A549 (cell line): ENCODE data around the gene CINP. TPM values are rescaled to one million over a fixed set of nuclear protein-coding genes. Genes with fewer than 3 reads are reported as not detected.

ENCODE experiments used
- ATOH8 ChIP-seq: fragments of 250-450 bp; sonication (Bioruptor Pico); IDR thresholded peaks from 2 replicates; pipeline ENCODE4 v1.5.0; 2020; ENCODE audit warnings: low read depth, mild to moderate bottlenecking, moderate library complexity
- BCL3 ChIP-seq: fragments of >200 bp; sonication (Bioruptor Twin); formaldehyde crosslinking; IDR thresholded peaks from 3 replicates; pipeline ENCODE4 v1.6.1; 2016
- BHLHE40 ChIP-seq: IDR thresholded peaks from 2 replicates; pipeline ENCODE4 v1.6.1; 2012; ENCODE audit warnings: low read depth, low read length, inconsistent platforms
- CBX2 ChIP-seq: fragments of 200-600 bp; sonication (generic); IDR thresholded peaks from 2 replicates; pipeline ENCODE4 v1.6.1; 2016; ENCODE audit warnings: low read depth, mild to moderate bottlenecking, borderline replicate concordance
- CBX8 ChIP-seq: fragments of 200-600 bp; sonication (generic); IDR thresholded peaks from 2 replicates; pipeline ENCODE4 v1.6.1; 2016
- CHD2 ChIP-seq: fragments of 150-350 bp; IDR thresholded peaks from 2 replicates; pipeline ENCODE4 v1.6.1; 2014; ENCODE audit warnings: low read length; ENCODE audit not compliant: partially characterized antibody
- CTCF ChIP-seq: fragments of >200 bp; sonication (Bioruptor Twin); formaldehyde crosslinking; IDR thresholded peaks from 3 replicates; pipeline ENCODE4 v1.5.1; 2016
- EP300 ChIP-seq, 2 experiments: fragments of >200 bp; sonication (Bioruptor Twin); formaldehyde crosslinking; IDR thresholded peaks; 2 replicates in 1 of 2; 3 replicates in 1 of 2; pipeline ENCODE4 v1.6.1; 2016 to 2017
- FOSB ChIP-seq: fragments of 250-450 bp; sonication (Bioruptor Pico); IDR thresholded peaks from 2 replicates; pipeline ENCODE4 v1.5.0; 2020; ENCODE audit warnings: mild to moderate bottlenecking, moderate library complexity
- GATA3 ChIP-seq: IDR thresholded peaks from 2 replicates; pipeline ENCODE4 v1.6.1; 2012; ENCODE audit warnings: borderline replicate concordance
- HDAC2 ChIP-seq: fragments of 200-600 bp; sonication (generic); IDR thresholded peaks from 2 replicates; pipeline ENCODE4 v1.6.1; 2016
- HMGXB4 ChIP-seq: fragments of 250-450 bp; sonication (Bioruptor Pico); IDR thresholded peaks from 2 replicates; pipeline ENCODE4 v1.5.0; 2021; ENCODE audit warnings: mild to moderate bottlenecking, moderate library complexity, borderline replicate concordance
- HOXB5 ChIP-seq: fragments of 250-450 bp; sonication (Bioruptor Pico); IDR thresholded peaks from 2 replicates; pipeline ENCODE4 v1.5.0; 2020; ENCODE audit warnings: mild to moderate bottlenecking, moderate library complexity
- MAX ChIP-seq: IDR thresholded peaks from 2 replicates; pipeline ENCODE4 v1.6.1; 2012
- MYC ChIP-seq: IDR thresholded peaks from 2 replicates; pipeline ENCODE4 v1.6.1; 2012; ENCODE audit warnings: mild to moderate bottlenecking, inconsistent platforms, low read length, improper control_type of control experiment, borderline replicate concordance
- NFE2L2 ChIP-seq: fragments of 150-350 bp; conservative IDR thresholded peaks from 2 replicates; pipeline ENCODE4 v1.6.1; 2014; ENCODE audit warnings: low read length
- NPAS2 ChIP-seq: fragments of 250-450 bp; sonication (Bioruptor Pico); IDR thresholded peaks from 2 replicates; pipeline ENCODE4 v1.8.0; 2022; ENCODE audit warnings: mild to moderate bottlenecking, moderate library complexity, borderline replicate concordance
- NR3C1 ChIP-seq: fragments of >200 bp; sonication (Bioruptor Twin); formaldehyde crosslinking; IDR thresholded peaks from 3 replicates; pipeline ENCODE4 v1.6.1; 2017
- PHF8 ChIP-seq: fragments of 200-600 bp; sonication (generic); IDR thresholded peaks from 2 replicates; pipeline ENCODE4 v1.6.1; 2016; ENCODE audit warnings: low read depth, mild to moderate bottlenecking, antibody characterized with exemption, moderate library complexity, borderline replicate concordance
- POLR2A ChIP-seq: IDR thresholded peaks from 2 replicates; pipeline ENCODE4 v1.6.1; 2012; ENCODE audit warnings: mild to moderate bottlenecking, low read length
- POLR2AphosphoS2 ChIP-seq: conservative IDR thresholded peaks from 2 replicates; pipeline ENCODE4 v1.6.1; 2012; ENCODE audit warnings: low read length, improper control_type of control experiment, inconsistent platforms
- RCOR1 ChIP-seq: fragments of 150-350 bp; IDR thresholded peaks from 2 replicates; pipeline ENCODE4 v1.6.1; 2014; ENCODE audit warnings: antibody characterized with exemption, low read length, low read depth
- SMC3 ChIP-seq: fragments of >200 bp; sonication (Bioruptor Twin); formaldehyde crosslinking; IDR thresholded peaks from 3 replicates; pipeline ENCODE4 v1.6.1; 2018; ENCODE audit warnings: inconsistent platforms
- SREBF2 ChIP-seq: fragments of 450-650 bp; IDR thresholded peaks from 2 replicates; pipeline ENCODE4 v1.6.1; 2014; ENCODE audit warnings: mild to moderate bottlenecking, moderate library complexity
- TP53 ChIP-seq: fragments of 250-450 bp; sonication (Bioruptor Pico); IDR thresholded peaks from 2 replicates; pipeline ENCODE4 v1.5.0; 2021; ENCODE audit warnings: mild to moderate bottlenecking, moderate library complexity
- USF2 ChIP-seq: fragments of 450-650 bp; IDR thresholded peaks from 2 replicates; pipeline ENCODE4 v1.6.1; 2014; ENCODE audit warnings: antibody characterized with exemption
- ZC3H11A ChIP-seq: fragments of 450-650 bp; IDR thresholded peaks from 2 replicates; pipeline ENCODE4 v1.6.1; 2014; ENCODE audit warnings: antibody characterized with exemption, mild to moderate bottlenecking
- ZNF302 ChIP-seq: fragments of 250-450 bp; sonication (Bioruptor Pico); IDR thresholded peaks from 2 replicates; pipeline ENCODE4 v1.9.0; 2021; ENCODE audit warnings: inconsistent platforms, mild to moderate bottlenecking, moderate library complexity
- polyA plus RNA-seq, 4 experiments: library from polyadenylated mRNA; depleted of rRNA in 3 of 4; stranded (reverse); fragments of >200 nt; fragmentation: RNase III in 1 of 4; extraction: RNeasy Plus Mini Kit Qiagen cat#74134 plus additional on column Dnase treatment in 1 of 4; gene quantifications; 2 replicates in 3 of 4; 3 replicates in 1 of 4; pipeline ENCODE4 v1.2.3, GENCODE V29; 2011 to 2017

Gene CINP
- polyA plus RNA-seq, 2 of the 4 experiments (the other 2 are of a cell fraction), result 59.9 to 74.6 TPM

DNA sequence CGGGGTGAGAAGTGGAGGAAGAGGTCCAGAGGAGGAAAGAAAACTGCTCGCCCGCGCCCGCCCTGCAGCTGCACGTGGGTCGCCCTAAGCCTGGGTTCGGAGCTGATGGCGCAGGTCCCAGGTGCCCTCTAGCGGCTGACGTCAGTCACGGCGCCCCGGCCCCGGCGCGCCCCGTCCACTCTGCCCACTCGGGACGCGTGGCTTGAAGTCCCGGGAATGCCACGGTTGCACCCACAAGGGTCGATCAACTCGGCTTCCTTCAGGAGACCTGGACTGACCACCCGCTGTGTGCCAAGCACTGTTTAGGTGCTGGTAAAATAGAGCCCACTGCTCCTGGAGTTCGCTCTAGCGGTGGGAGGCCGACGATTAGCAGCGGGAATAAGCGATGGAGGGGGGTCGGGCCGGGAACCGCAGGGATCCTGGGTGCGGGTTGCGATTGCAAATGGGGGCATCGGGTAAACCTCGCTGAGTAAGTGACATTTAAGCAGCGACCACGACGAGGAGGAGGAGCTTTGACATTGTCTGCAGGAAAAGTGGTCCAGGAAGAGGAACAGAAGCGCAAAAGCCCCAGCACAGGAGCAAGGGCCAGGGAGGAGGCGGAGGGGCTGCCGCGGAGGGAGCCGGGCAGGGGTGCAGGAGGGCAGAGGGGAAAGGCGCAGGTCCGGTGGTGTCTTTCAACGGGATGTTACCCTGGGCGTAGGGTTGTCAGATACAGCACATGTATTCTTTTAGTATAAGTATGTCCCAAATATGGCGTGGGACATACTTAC is 48.3 kb downstream of the CINP start (continued):
- TF ChIP-seq MYC, result peak; percentile 92
- TF ChIP-seq SMC3, result peak; percentile 96
- peak; percentile 97 for TF ChIP-seq CTCF
- no peak for TF ChIP-seq PHF8
- no peak for TF ChIP-seq ATOH8 (CRISPR knock-in tag)
- no peak for TF ChIP-seq HOXB5
- no peak for TF ChIP-seq NPAS2 (CRISPR knock-in tag)
- TF ChIP-seq BCL3, result no peak
- TF ChIP-seq TP53, result peak; percentile 61; the same call in 1 of the 2 replicates
- no peak for TF ChIP-seq HDAC2
- TF ChIP-seq ZC3H11A, result no peak
- TF ChIP-seq BHLHE40, result no peak
- TF ChIP-seq ZNF302 (CRISPR knock-in tag), result no peak
- 0 out of 2 replicates have a peak, but pooled peaks have one; percentile 11 for TF ChIP-seq GATA3
- TF ChIP-seq POLR2AphosphoS2, result no peak
- TF ChIP-seq NFE2L2, result no peak
- TF ChIP-seq FOSB, result no peak
- no peak for TF ChIP-seq CHD2
- peak; percentile 80; the same call in 1 of the 2 replicates for TF ChIP-seq HMGXB4 (CRISPR knock-in tag)
- peak; percentile 58; the same call in 1 of the 2 replicates for TF ChIP-seq USF2
- no peak for TF ChIP-seq RCOR1
- no peak for TF ChIP-seq POLR2A
- TF ChIP-seq CBX8, result no peak
- no peak for TF ChIP-seq NR3C1
- TF ChIP-seq EP300 (IDR thresholded peaks at IDR 0.05), result no peak
- peak; percentile 99 for TF ChIP-seq MAX
- no peak for TF ChIP-seq CBX2
- TF ChIP-seq SREBF2, result no peak
